A673 (cell line): ENCODE measurements around the gene IFT52. TPM values are rescaled to one million over a fixed set of nuclear protein-coding genes. Genes with fewer than 3 reads are reported as not detected.

Experiments
- BruUV-seq: library from RNA; stranded (reverse); fragments of 400-500 nt; replicated peaks from 2 replicates; lab custom pipeline; 2021; lab: Mats Ljungman, UMichigan
- CTCF ChIA-PET: fragments of 300-600 bp; sonication (Branson Sonifier 250); formaldehyde crosslinking; loops from one replicate; lab custom pipeline; 2022; ENCODE audit warnings: antibody characterized with exemption; lab: Charles Lee
- POLR2A ChIA-PET: fragments of 300-600 bp; sonication (Branson Sonifier 250); formaldehyde crosslinking; loops from one replicate; lab custom pipeline; 2022; ENCODE audit warnings: antibody characterized with exemption; ENCODE audit not compliant: low non-redundant PET; lab: Charles Lee
- DNase-seq: peaks from one replicate; pipeline ENCODE4 v3.0.0-alpha.2; 2015; ENCODE audit warnings: low spot score
- H3K27ac ChIP-seq: fragments of 200-600 bp; sonication (generic); 2 replicates; pipeline ENCODE4 v1.5.1; 2016; ENCODE audit warnings: mixed run types, low read depth, mild to moderate bottlenecking, mixed read lengths, antibody characterized with exemption, low read length; ENCODE audit not compliant: poor library complexity, severe bottlenecking
- H3K27me3 ChIP-seq: fragments of 200-600 bp; sonication (generic); replicated peaks from 2 replicates; pipeline ENCODE4 v1.6.1; 2017; ENCODE audit warnings: mixed run types, low read depth, mild to moderate bottlenecking, mixed read lengths, antibody characterized with exemption, low read length; ENCODE audit not compliant: insufficient read depth, poor library complexity
- H3K36me3 ChIP-seq: fragments of 200-600 bp; sonication (generic); 2 replicates; pipeline ENCODE4 v1.6.1; 2016; ENCODE audit warnings: mixed run types, mild to moderate bottlenecking, mixed read lengths, antibody characterized with exemption, low read length; ENCODE audit not compliant: insufficient read depth, poor library complexity, severe bottlenecking
- H3K4me1 ChIP-seq: fragments of 200-600 bp; sonication (generic); 2 replicates; pipeline ENCODE4 v1.6.1; 2017; ENCODE audit warnings: mixed run types, mild to moderate bottlenecking, mixed read lengths, antibody characterized with exemption, low read length; ENCODE audit not compliant: insufficient read depth, poor library complexity, severe bottlenecking
- H3K4me3 ChIP-seq: fragments of 200-600 bp; sonication (generic); 2 replicates; pipeline ENCODE4 v1.5.1; 2016; ENCODE audit warnings: low read depth, mixed run types, mild to moderate bottlenecking, mixed read lengths, low read length; ENCODE audit not compliant: poor library complexity, severe bottlenecking
- H3K9me3 ChIP-seq: fragments of 200-600 bp; sonication (generic); 2 replicates; pipeline ENCODE4 v1.6.1; 2016; ENCODE audit warnings: mixed run types, low read depth, mild to moderate bottlenecking, mixed read lengths, antibody characterized with exemption, low read length; ENCODE audit not compliant: poor library complexity, severe bottlenecking
- CTCF ChIP-seq: fragments of 300-800, 200-600 bp; sonication (generic); conservative IDR thresholded peaks from 2 replicates; pipeline ENCODE4 v1.5.1; 2017; ENCODE audit warnings: low read depth, mild to moderate bottlenecking, antibody characterized with exemption, low read length, moderate library complexity, mixed read lengths
- EZH2 ChIP-seq: fragments of 200-600 bp; sonication (generic); IDR thresholded peaks from 2 replicates; pipeline ENCODE4 v1.6.1; 2017; ENCODE audit warnings: borderline replicate concordance, low read depth, mild to moderate bottlenecking, mixed read lengths, antibody characterized with exemption, low read length; ENCODE audit not compliant: poor library complexity, severe bottlenecking
- intact Hi-C: fragments of 100-400 bp; cut with micrococcal nuclease; formaldehyde crosslinking; loops from one replicate; pipeline ENCODE4 v1.10.0; 2022; ENCODE audit not compliant: unreplicated experiment
- total RNA-seq: library from RNA; stranded (reverse); gene quantifications from 2 replicates; pipeline ENCODE4 v1.2.3, GENCODE V29; 2021

Gene IFT52
- total RNA-seq, 1 experiment from 2014 or later: 44.3 TPM

DNA sequence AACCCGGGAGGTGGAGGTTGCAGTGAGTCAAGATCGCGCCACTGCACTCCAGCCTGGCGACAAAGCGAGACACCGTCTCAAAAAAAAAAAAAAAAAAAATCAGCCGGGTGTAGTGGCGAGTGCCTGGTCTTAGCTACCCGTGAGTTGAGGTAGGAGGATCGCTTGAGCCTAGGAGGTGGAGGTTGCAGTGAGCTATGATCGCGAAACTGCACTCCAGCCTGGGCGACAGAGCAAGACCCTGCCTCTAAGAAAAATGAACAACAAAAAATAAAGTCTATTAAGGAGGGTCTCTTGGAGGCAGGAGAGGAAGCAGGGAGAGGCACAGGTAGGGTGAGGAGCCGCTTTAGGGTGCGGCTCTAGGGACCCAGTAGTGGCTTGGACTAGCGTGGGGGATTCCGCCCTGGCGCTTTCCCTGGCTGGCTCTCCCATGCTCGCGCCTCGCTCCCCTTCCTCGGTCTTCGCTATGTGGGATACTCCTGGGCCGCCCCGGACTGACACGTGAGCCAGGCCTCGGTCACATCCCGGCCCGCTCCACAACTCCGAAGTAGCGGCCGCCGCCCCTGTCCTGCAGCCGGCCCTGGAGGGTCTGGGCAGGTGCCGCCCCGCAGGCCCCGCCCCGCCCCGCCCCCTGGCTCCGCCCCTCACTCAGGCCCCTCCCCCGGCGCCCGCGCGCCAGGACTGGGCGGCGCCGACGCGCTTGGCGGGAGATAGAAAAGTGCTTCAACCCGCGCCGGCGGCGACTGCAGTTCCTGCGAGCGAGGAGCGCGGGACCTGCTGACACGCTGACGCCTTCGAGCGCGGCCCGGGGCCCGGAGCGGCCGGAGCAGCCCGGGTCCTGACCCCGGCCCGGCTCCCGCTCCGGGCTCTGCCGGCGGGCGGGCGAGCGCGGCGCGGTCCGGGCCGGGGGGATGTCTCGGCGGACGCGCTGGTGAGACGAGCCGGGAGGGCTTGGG is 75.9 kb downstream of the IFT52 start, which contains the start of gene MYBL2:
MYBL2 (plus strand) TSS at position 739 of the 953 bp plus-strand sequence; CDS start at position 909, 170 bp downstream.
- Histone ChIP-seq H3K27ac (peak within 1 kb of the TSS; percentile 85), H3K36me3 (peaks cover 14% of the 10 kb centered on the region), H3K27me3 (no peaks in the 10 kb centered on the region), H3K4me3 (peak within 1 kb of the TSS; percentile 69), H3K9me3 (no peaks in the 10 kb centered on the region), H3K4me1 (peaks cover 12% of the 10 kb centered on the region)
- POLR2A ChIA-PET: no interaction called here
- peak; percentile 84 for DNase-seq
- intact Hi-C loops: loop anchor here (2.0 kb wide), 1 partner anchor 210 kb away; the partner anchor contains the start of gene SRSF6
- BruUV-seq: no TSS peak
- CTCF ChIA-PET: no interaction called here
- TF ChIP-seq CTCF: no peak
- TF ChIP-seq EZH2: no peak

- CTCF ChIA-PET: no interaction called here
- Histone ChIP-seq H3K4me3 (peak overlapping the region; percentile 69), H3K9me3 (no peaks in the 10 kb centered on the region), H3K4me1 (peaks cover 12% of the 10 kb centered on the region), H3K27ac (peak overlapping the region; percentile 85), H3K36me3 (peaks cover 23% of the 10 kb centered on the region), H3K27me3 (no peaks in the 10 kb centered on the region)
- peak; percentile 74 for DNase-seq
- POLR2A ChIA-PET: interaction anchor here (0.7 kb wide), 1 partner anchor 77 kb away, joined by 20 read pairs; the partner anchor contains the start of gene IFT52
- BruUV-seq: TSS peak; percentile 44
- intact Hi-C loops: loop anchor here (2.0 kb wide), 1 partner anchor 211 kb away; the partner anchor contains the start of gene SRSF6
- TF ChIP-seq EZH2 (no peak), CTCF (no peak)
These were observed 76.8 kb downstream of the IFT52 start for GRCh38 chr20:43667341-43668132.

GRCh38 chr20:43669332-43669731 is 78.6 kb downstream of the IFT52 start:
- TF ChIP-seq EZH2 (no peak), CTCF (no peak)
- ChIA-PET POLR2A (no interaction called here), CTCF (no interaction called here)
- Histone ChIP-seq H3K27ac (no peak overlapping the region), H3K9me3 (no peaks in the 10 kb centered on the region), H3K27me3 (no peaks in the 10 kb centered on the region), H3K4me3 (no peak overlapping the region), H3K36me3 (peaks cover 38% of the 10 kb centered on the region), H3K4me1 (peaks cover 12% of the 10 kb centered on the region)
- BruUV-seq: no TSS peak
- intact Hi-C loops: no loop called here
- no peak for DNase-seq
